Measurements from ENCODE around the gene AP3S1. TPM values are rescaled to one million over a fixed set of nuclear protein-coding genes. Genes with fewer than 3 reads are reported as not detected.
"Not testable (repeated sequence)": the region's sequence is repeated elsewhere in the genome, so short reads cannot be mapped to it uniquely, and the experiment has no call there.

Gene AP3S1
- total RNA-seq, 1 donor from 2014 or later: 57.7 TPM

DNA sequence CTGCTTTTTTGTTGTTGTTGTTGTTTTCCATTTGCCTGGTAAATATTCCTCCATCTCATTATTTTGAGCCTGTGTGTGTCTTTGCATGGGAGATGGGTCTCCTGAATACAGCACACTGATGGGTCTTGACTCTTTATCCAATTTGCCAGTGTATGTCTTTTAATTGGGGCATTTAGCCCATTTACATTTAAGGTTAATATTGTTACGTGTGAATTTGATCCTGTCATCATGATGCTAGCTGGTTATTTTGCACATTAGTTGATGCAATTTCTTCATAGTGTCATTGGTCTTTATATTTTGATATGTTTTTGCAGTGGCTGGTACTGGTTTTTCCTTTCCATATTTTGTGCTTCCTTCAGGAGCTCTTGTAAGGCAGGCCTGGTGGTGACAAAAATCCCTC, 16.8 kb upstream of the AP3S1 start:
- DNase-seq (ENCODE audit: low read depth in 2 of 2): not testable (repeated sequence)

- no peak for DNase-seq (ENCODE audit: low read depth in 2 of 2)
Observed at GRCh38 chr5:115825948-115826347, 15.8 kb upstream of the AP3S1 start.

GRCh38 chr5:115829913-115830312, 11.8 kb upstream of the AP3S1 start:
- no peak for DNase-seq (ENCODE audit: low read depth in 2 of 2)

- peak; percentile 45 to 64 for DNase-seq (ENCODE audit: low read depth in 2 of 2)
Observed at GRCh38 chr5:115831163-115831768, 10.5 kb upstream of the AP3S1 start.

DNA sequence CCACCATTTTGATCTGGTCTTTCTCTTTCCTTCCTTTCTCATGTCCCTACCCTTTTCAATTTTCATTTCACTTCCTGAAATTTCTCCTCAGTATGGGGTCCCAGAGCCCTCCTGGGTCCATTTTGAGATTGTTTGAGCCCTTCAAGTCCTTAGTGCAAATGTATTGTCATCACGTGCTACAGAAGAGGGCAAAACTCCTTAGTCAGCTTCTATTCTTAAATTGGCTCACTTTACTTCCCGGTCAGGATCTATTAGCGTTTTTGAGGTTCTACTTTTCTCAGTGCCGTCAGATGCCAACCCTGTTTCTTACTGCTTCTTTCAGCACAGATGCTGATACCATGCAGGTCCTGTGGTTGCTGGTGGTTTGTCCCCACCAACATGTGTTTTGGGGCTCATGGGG, 6.3 kb upstream of the AP3S1 start:
- DNase-seq (ENCODE audit: low read depth in 2 of 2): no peak

- peak; percentile 61 to 65 for DNase-seq (ENCODE audit: low read depth in 2 of 2)
Observed at GRCh38 chr5:115838885-115839518, 2.7 kb upstream of the AP3S1 start.

DNA sequence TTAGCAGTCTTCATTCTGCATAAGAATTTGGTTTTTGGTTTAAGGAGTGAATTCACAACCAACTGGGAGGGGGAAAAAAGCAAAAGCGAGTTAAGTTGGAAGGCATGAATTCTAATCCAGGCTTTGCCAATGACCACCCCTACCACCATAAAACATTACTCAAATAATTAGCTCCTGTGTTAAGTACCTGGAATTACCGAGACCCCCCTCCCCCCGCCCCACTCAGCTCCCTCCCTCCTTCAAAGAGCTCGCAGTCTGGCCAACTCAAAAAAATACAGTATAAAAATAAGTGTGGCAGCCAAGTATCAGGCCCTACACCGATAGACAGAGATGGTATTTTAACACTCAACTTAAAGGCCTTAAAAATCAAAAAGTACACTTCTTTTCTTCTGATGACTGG, 862 bp upstream of the AP3S1 start:
- peak; percentile 8 to 20 for DNase-seq (ENCODE audit: low read depth in 2 of 2)

- DNase-seq (ENCODE audit: low read depth in 2 of 2): peak; percentile 75 to 81
Observed at GRCh38 chr5:115842089-115842935, 577 bp downstream of the AP3S1 start.

GRCh38 chr5:115842952-115843351, 1.2 kb downstream of the AP3S1 start:
- DNase-seq (ENCODE audit: low read depth in 2 of 2): peak in 1 of 2 donors; percentile 23

GRCh38 chr5:115843444-115844130, 1.9 kb downstream of the AP3S1 start:
- peak in 1 of 2 donors; percentile 32 for DNase-seq (ENCODE audit: low read depth in 2 of 2)

DNA sequence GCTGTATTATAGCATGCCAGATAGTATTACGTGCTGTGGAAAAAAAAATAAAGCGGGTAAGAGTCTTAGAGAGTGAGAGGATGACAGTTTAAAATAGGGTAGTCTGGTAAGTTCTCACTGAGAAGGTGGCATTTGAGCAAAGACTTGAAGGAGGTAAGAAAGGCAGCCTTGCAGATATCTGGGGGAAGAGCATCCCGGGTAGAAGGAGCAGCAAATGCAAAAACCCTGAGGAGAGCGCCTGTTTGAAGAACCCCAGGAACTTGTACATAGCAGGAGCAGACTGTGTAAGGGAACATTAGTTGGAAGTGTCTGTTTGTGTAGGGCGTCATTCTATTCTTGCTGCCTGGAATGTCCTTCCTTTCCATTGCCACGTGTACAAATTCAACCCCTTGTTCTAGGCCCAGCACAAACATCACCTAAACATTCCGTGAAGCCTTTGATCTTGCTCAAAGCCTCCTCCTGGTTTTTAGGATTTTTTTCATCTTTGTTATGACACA, 2.6 kb downstream of the AP3S1 start:
- DNase-seq (ENCODE audit: low read depth in 2 of 2): peak; percentile 43 to 45

DNA sequence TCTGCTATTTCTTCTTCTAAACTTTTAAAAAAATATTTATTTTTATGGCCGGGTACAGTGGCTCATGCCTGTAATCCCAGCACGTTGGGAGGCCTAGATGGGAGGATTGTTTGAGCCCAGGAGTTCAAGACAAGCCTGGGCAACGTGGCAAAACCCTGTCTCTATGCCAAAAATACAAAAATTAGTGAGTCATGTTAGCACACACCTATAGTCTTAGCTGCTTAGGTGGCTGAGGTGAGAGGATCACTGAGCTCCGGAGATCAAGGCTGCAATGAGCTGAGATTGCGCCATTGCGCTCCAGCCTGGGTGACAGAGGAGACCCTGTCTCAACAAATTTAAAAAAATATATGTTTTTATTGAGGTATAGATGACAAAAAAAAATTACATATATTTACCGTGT, 5.6 kb downstream of the AP3S1 start:
- DNase-seq (ENCODE audit: low read depth in 2 of 2): no peak

DNA sequence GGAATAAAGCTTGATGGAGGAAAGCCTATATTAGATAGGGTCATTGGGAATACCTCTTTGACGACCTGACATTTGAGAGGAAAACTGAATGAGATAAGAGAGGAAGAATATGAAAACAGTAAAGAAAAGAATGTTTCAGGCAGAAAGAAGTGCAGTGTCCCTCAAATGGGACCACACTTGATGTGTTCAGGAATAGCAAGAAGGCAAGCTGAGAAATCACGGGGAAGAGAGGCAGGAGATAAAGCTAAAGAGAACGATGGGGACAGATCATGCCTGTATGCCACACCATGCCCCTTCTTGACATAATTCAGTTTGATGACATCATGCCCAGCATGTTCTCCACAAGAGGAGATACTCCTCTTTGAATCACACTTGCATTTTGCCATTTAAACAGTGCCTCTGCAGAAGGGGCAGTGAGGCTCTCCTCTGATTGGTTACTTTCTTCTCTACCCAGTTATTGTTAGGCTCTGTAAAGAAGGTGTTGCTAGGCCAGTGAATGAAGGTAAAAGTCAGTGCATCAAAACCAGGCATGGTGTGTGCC, 7.6 kb downstream of the AP3S1 start:
- no peak for DNase-seq (ENCODE audit: low read depth in 2 of 2)

- peak; percentile 48 to 87 for DNase-seq (ENCODE audit: low read depth in 2 of 2)
Observed at GRCh38 chr5:115850744-115851416, 9.1 kb downstream of the AP3S1 start.

DNA sequence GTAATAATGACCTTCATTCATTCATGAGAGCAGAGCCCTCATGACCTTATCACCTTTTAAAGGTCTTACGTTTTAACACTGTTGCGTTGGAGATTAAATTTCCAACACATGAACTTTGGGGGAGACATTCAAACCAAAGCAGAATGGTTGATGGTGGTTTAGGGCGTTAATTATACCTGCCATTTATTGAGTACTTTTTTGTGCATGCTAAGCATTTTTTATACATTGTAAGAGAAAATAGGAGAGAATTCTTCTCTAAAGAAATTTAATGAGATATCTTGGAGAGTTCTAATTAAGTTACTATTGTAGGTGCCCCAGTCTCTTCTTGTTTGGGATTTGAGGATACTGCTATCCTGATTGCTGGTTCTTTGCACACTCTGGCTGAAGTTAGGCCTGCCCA, 12.4 kb downstream of the AP3S1 start:
- DNase-seq (ENCODE audit: low read depth in 2 of 2): no peak

DNA sequence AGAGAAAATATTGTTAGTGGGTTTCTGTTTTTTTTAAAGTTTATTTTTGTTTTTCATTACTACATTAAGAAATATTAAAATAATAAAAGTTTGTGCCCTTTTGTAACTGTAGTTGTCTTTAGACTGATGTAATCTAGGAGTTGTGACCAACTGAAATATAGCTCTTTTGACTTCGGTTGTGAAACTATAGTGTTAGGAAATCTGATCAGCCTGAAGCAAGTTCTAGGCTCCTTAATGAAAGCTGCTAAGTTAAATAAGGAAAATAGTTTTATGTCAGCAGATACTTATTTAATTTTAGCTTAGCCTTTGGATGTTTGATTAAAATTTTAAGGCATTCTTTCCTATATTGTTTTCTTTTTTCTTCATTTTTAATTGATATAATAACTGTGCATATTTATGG, 14.2 kb downstream of the AP3S1 start:
- no peak for DNase-seq (ENCODE audit: low read depth in 2 of 2)

DNA sequence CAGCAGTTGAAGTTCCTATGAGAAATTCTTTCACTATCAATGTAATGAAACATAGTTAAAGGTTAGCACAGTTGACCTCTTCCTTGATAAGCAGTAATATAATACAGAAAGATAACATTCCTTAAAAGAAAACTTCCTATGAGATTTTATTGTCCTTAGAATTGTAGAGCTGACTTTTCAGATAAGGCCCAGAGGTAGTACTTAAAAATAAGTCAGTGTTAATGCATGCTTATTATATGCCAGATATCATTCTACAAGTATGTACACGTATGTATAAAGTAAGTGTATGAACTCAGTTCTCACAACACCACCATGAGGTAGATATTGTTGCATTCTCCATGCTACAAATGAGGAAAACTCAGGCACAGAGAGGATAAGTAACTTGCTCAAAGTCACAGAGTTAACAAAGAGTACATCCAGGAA, 15.3 kb downstream of the AP3S1 start:
- DNase-seq (ENCODE audit: low read depth in 2 of 2): no peak

- peak in 1 of 2 donors; percentile 76 for DNase-seq (ENCODE audit: low read depth in 2 of 2)
Observed at GRCh38 chr5:115857626-115858349, 16.1 kb downstream of the AP3S1 start.

- no peak for DNase-seq (ENCODE audit: low read depth in 2 of 2)
Observed at GRCh38 chr5:115858396-115858795, 16.7 kb downstream of the AP3S1 start.

DNA sequence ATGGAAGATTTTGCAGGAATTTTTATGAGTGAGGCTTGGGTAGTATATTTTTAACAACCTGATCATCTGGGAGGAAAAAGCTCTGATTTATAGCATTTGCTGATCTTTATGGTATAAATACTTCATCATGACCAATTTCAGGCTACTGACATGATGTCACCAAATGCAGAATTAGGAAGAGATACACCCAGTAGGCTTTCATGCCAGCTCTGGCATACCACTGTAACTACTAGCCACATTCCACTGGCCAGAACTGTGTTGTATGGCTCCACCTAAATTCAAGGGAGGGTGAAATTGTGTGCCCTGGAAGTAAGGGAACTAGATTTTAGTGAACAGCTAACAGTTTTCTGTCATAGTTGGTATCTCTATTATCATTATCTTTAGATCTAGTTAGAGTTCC, 17.6 kb downstream of the AP3S1 start:
- DNase-seq (ENCODE audit: low read depth in 2 of 2): no peak
